Brain pericyte (primary cell): ENCODE measurements around the gene LRRC8C.
"Not testable (repeated sequence)": the region's sequence is repeated elsewhere in the genome, so short reads cannot be mapped to it uniquely, and the experiment has no call there.

Source experiments
- DNase-seq: peaks from one replicate; pipeline ENCODE4 v3.0.0-alpha.2; 2012; ENCODE audit warnings: low read depth, low spot score

Gene LRRC8C

DNA sequence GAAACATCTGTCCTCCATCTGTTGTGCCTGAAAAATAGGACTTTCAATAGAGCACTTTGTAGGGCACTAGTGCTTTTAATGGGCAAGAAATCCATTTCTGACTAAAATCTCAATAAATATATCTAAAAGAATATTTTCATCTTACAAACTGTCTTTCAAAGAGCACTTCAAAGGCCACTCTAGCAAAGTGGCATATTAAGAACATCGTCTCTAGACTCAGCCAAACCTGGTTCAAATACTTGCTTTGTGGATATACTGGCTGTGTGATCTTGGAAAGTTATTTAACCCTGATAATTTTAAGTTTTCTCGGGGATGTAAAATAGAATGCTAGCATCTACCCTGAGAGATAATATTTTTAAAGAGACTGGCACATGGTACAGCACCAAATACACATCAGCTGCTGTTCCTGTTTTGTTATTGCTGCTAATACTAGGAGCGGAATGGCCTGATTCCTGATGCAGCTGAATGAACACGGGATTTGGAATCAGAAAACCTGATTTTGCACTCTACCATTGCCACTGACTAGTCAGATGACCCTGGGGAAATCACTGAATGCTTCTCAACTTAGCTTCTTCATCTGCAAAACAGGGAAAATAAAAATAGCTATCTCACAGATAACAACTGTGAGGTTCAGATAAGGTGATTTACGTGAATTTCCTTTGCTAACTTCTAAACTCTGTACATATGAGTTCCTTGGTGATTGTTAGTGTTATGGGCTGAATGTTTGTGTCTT is 25.2 kb upstream of the LRRC8C start:
- DNase-seq: no peak

DNA sequence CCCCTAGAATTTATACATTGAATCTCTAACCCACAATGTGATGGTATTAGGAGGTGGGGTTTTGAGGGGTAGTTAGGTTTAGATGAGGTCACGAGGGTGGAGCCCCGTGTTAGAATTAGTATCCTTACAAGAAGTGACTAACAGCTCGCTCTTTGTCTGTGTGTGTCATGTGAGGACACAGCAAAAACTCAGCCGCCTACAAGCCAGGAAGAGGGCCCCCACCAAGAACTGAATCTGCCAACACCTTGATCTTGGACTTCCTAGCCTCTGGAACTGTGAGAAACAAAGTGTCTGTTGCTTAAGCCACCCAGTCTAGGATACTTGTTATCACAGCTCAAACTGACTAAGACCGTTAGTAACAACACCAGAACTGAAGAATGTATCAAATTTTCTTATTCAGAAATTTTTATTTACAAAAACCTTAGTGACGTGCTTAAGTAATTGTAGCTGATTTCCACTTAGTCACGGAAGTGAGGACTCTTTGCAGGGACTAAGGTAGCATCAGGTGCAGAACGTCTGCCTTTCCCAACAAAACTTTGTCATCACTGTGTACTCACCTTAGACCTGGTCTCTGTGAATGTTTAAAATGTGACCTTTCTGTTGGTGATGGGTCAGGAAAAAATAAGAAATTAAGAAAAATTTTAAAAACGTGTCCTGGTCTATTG is 24.5 kb upstream of the LRRC8C start:
- no peak for DNase-seq

DNA sequence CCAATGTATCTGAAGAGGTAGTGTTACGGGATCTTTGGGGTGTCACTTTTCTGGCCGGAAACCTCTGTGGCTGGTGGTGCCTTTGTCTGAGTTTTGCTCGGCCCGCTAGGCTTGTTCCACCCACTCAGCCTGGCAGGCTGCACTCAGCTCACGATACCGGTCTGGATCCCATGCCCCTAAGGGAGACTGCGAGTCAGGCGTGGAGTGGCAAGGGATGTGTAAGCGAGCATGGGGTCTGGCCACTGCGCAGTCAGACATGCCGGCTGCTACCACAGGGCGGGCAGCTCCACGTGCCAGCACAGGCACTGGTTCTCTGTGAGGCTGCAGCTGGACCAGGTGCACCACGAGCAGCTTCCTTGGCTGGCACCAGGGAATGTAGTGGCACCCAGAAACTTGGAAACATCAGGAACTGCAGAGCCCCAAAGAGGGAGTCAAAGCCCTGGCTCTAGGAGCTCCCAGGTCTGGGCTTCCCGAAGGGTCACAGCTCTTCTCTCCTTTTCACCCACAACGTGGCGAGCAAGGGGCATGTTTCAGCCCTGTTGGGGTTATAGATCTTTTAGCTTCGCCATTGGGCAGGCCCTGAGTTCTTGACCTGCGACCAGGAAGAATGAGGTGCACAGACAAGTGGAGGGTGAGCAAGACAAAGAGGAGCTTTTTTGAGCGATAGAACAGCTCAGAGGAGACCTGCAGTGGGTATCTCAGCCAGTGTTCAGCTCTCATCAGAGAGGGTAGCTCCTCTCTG is 23.8 kb upstream of the LRRC8C start:
- DNase-seq: no peak

DNA sequence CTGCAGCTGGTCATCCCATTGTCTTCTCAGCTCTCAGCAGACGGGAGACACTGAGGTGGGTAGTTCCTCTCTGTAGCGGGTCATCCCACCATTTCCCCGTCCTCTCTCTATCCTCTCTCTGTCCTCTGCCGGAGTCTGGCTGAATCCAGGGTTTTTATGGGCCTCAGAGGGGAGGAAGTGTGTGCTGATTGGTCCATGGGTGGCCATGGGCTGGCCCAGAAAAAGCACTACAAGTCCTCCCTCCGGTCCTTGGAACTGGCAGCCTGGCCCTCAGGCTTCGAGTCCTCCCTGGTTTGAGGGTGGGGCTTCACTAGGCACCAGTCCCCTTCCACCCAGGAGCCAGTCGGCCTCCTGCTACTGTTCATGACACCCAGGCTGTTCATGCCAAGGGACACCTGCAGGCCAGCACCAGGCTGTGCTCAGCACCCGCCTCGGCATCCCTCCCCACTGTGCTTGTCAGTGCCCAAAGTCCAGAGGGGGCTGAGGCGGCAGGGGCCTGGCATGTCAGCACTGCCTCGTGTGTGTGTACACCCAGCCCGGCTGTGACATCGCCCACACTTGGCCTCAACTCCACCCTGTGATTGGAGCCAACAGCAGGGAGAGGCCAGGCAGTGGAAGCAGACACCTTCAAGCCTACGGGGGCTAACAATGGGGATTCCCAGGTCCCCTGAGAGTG is 23.0 kb upstream of the LRRC8C start:
- no peak for DNase-seq

DNA sequence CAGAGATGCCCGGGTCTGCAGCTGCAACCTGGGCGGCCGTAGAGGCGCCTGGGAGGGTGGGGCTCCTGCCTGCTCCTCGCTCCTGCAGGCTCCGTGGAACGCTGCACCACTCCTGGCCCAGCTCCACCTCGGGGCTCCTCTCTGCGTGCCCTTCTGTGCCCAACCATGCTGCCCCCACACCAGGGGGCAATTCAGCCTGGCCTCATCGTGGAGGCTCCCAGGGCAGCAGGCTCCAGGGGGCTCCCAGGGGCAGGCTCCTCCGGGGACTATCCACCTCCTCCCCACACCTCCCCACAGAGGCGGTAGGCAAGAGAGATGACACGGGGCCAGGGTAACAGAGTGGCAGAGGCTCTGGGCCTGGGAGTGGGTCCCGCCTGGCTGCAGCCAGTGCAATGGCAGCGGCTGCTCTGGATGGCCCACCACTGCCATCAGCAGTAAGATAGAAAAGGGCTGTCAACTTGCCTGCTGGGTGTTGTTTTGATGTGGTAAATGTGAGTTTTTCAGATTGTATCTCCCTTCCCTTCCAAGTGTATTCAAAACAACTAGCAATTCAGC is 22.4 kb upstream of the LRRC8C start:
- no peak for DNase-seq

DNA sequence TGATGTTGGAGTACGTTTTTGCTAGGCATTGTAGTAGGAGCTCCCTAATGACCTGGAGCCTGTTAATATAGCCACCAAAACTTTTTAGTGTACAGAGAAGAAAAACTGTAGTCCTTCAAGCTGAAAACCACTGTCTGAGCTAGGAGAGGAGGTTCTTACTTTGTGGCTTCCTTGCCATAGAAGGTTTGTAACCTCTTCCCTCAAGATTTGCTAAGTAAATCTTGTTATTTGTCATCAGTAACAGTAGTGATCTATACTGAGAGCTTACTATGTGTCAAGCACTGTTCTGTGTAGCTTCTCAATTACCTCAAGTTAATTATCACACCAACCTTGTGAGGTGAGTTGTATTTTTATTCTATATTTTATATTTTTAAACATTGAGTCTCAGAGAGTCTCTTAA is 21.2 kb upstream of the LRRC8C start:
- no peak for DNase-seq

DNA sequence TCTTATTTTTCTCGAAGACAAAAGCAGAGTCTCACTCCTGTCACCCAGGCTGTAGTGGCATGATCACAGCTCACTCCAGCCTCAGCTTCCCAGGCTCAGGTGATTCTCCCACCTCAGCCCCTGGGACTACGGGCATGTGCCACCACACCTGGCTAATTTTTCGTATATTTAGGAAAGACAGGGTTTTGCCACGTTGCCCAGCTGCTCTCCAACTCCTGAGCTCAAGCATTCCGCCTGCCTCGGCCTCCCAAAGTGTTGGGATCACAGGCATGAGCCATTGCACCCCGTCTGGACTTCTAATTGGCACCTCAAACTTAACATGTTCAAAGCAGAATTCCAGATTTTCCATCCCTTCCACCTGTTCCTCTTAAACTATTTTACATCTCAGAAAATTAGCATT is 19.0 kb upstream of the LRRC8C start:
- no peak for DNase-seq

DNA sequence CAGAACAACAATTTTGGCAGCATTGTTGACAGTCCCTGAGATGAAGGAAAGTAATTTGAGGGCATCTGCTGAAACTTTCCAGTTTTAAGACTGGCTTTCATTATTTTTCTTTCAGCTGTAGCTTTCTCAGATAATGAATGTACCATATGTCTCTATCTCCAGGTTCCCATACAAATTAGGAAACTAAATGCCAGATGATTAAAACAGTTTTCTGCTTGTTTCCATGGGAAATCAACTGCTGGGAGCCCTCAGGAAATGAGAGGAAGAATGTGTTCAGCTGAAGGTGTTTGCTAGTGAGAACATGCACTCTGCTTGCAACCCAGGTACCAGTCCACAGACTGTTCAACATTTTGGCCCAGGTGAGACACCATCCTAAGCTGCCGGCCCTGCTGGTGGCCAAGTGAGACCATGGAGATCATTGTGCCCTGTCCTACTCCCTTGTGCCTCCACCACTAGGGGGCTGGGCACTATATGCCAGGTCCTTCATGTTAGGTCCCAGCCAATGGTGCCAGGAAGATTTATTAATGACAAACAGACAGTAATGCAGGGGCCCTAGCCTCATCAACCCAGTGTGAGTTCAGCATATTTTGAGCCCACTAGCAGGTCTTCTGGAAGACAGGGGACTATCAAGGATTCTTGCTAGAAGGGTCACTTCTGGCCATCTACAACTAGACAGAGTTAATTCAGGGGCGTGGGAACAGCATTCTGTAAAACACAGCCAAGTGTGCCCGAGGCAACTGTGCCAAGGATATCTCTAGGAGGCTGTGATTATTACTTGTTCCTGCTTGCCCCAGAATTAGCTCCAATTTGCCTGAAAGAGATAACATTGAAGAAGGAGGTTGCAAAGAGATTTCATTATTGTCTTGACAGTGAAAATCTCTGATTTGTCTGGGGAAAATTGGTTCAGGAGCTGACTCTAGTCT is 17.0 kb upstream of the LRRC8C start:
- no peak for DNase-seq

DNA sequence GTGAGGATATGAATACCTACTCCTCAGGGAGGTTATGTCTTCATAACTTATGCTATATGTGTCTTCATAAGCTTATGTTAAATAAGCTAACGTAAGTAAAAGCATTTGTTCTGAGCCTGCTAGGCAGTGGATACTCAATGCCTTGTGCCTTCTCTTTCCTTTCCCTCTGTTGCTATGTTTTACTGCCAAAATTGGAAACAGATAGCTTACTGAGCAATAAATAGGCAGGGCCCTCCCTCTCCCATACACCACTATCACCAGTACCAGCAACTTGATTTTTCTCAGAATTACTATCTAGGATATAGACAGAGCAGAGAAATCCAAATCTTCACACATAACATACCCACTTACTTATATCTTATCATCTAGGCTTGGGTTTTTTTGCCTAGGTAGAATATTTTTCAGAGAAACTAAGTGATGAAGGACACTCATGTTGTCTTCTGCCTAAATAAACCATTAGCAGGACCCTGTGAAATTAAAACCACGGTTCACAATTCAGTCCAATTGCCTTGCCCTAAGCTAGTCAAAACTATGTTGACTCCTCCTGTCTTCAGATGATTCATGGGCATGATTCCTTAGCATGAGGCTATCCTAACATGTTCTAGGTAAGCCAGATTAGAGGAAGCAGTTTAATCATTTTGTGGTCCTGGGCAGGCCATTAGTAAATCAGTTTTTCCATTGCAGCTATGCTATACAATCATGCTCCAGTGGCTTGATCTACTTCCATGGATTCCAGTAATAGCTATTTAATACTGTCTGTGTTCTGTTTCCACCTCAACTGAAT is 15.9 kb upstream of the LRRC8C start:
- no peak for DNase-seq

DNA sequence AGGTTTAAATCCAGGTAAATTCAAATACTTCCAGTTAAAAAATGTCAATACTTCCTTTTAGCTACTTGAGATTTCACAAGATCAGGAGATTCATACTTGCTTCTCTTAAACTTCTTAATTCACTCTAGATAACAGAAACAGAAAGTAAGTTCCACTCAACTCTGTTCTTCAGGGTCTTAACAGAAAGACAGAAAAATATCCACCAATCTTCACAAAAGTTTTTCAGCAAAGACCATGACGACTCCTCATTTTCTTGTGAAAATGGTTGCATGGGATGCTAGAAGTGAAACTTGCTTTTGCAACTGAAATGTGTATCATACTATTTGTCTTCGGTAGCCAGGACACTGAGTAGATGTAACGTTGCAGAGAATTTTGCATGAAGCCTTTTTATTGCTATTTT is 12.3 kb upstream of the LRRC8C start:
- DNase-seq: no peak

DNA sequence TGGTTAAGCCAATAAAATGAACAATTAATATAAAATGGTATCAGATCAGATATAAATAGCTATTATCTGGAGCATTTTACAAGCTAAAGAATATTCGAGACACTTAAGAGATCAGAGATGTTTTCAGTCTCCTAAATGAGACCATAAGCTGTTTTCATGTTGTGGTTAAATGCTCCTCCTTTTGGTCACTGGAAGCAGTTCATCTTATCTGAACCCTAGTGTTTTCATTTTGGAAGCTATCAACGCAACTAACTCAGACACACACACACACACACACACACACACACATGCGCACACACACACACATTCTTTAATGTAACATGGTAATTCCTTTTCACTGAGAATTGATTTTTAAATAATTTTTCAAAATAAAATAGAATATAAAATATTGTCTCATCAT is 10.0 kb upstream of the LRRC8C start:
- DNase-seq: no peak

DNA sequence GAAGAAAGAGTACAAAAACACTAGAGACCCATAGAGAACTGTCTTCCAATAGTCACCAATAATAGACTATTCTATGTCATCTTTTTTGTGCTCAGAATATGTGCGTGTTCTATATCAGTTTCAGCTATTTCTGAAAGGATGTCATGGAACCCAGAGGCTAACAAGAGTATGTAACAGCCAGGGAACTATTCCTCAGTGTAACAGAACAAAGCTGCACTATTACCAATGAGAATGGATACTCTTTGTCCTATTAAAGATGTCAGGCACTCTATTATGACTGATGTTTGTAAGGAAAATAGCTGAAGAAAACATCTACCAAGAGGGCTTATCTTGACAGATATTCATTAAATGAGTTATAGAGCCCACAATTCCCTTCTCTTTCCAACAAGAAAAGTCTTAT is 8.6 kb upstream of the LRRC8C start:
- DNase-seq: no peak

DNA sequence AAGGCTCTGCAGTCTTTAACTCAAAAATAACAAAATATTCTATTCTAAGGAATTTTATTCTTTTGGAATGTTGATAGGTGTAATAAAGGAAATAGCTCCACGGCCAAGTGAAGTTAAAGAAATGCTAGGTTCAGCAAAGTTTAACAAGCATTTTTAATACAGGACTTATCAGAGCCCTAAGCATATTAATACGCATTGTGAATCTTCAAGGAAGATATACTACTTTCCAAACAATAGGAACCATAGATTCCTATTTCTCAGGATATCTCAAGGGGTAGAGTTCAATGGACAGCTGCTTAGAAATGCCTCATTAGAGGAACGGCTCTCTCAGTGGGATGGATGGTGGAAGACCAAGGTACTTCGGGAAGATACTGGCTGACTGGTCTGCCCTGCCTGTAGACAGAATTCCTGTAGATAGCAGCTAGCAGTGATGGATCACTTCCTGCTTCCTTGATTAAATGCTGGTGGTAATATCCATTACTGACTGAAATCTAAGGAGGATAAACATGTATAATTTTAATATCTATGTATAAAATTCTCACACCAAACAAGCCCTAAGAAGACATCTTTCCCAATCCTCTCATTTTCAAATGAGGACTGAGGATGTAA is 8.1 kb upstream of the LRRC8C start:
- DNase-seq: no peak

DNA sequence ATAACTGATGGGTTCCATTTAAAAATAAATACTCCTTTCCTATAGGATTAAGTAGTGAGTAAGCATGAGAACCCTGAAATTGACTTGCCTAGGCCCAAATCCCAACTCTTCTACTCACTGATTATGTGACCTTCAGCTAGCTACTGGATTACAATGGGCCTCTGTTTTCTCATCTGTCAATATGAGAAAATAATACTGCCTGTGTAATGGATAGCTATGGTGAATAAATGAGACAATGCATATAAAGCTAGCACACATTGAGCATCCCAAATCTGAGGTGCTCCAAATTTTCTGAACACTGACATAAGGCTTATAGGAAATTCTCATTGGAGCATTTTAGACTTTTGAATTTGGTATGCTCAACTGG is 5.3 kb upstream of the LRRC8C start:
- DNase-seq: no peak

DNA sequence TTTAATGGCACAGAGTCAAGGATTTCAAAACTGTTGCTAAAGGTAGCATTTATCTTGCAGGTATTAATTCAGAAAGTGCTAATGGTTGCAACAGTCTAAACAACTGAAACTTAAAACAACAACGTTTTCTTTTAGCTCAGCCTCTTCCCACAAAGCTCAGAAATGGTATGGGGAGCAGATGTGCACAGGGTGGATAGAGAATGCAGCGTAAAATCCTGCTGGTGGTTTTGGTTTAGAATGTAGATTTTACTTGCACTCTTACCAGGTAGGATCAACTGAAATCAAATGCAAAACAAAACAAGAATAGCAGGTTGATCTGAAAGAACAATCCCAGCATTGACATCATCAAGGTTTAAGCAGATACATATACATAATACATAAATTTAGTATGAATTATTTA is 3.8 kb upstream of the LRRC8C start:
- DNase-seq: no peak

DNA sequence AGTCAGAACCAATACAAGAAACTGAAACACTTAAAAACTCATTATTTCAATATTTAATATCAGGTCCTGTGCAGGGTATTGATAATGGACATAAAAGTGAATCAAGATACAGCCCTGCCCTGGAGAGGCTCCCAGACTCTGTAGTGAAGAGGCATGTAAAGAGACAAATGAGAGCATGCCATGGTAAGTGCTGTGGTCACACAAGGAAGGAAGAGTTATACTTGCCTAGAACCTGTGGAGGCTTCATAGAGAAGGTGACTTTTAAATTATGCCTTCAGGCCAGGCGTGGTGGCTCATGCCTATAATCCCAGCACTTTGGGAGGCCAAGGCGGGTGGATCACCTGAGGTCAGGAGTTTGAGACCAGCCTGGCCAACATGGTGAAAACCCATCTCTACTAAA is 3.3 kb upstream of the LRRC8C start:
- DNase-seq: not testable (repeated sequence)

DNA sequence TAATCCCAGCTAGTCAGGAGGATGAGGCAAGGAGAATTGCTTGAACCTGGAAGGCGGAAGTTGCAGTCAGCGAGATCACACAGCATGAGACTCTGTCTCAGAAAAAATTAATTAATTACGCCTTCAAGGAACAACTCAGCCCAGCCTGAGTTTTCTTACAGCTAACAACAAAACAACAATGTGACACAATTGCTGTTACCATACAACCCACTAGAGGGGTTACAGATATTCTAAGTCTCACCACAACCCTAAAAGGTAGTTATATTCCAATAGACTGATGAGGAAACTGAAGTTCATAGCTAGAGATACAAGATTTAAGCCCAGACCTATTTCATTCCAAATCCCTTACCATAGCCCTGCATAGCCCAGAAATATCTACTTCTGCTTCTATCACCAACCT is 2.9 kb upstream of the LRRC8C start:
- no peak for DNase-seq

DNA sequence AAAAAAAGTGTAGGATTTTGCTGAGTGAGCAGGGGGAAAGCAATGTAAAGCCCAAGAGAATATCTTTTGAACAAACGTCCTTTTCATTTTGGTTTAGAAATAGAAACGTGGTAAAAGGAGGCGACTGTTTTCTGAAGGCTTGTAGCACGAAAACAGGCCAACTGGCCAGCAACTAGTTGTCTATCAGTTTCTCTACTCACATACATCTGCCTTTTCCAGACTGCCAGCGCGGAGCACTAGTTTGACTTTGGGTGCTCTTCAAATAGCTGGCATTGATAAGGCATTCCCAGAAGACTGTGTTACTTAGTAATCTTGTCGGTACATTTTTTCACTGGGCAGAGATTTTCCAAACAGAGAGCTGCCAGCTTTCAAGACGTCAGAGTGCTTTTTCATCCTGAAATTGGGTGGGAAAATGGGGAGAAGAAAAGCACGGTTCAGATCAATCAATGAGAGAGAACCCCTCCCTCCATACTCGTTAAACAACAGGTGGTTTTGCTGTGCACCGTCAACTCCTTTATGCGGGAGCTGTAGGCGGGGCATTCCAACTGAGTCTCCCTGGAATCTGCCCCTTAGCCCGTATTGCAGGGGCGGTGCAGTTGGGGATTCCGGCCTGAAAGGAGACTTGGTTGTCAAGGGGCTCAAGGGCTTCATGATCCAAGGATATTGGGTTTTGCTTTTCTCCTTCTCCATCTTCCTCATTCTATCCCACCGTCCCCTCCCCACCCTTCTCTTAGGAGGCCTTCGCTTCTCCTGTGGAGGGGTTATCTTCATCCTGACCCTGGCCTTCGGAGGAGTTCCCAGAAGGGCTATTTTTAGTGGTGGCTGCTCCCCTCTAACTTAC is 884 bp upstream of the LRRC8C start:
- DNase-seq: no peak

DNA sequence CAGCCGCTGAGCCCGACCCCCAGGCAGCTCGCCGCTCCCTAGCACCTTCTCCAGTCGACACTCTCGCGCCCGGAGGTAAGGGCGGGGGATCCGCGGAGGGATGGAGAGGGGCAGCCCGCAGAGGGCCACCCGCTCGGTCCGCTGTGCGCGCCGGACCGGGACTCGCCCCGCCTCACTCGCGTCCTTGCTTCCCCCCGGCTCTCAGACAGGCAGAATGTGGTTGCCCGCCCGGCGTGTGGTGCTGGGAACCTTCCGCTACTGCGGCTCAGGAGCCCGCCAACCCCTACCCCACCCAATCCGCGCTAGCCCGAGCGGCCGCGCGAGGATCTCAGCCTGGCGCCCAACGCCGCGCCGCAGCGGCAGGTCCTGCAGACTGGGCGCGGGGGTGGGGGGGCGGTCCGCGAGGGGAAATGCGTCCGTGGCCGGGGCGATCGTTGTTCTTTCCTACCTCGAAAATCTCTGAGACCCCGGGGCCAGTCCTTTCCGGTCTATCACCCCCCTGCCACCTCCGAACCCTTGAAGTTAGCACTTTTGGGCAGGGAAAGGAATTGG is 404 bp downstream of the LRRC8C start:
- DNase-seq: no peak
